HG02763 (cell line): ENCODE measurements around the gene LACRT.
"Not testable (repeated sequence)": the region's sequence is repeated elsewhere in the genome, so short reads cannot be mapped to it uniquely, and the experiment has no call there.

ENCODE experiments used
- ATAC-seq: cut with Tn5 transposase; IDR thresholded peaks from one replicate; pipeline ENCODE4 v1.9.1; 2021; ENCODE audit warnings: mild to moderate bottlenecking, moderate library complexity; ENCODE audit not compliant: unreplicated experiment

Gene LACRT, protein sequence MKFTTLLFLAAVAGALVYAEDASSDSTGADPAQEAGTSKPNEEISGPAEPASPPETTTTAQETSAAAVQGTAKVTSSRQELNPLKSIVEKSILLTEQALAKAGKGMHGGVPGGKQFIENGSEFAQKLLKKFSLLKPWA

GRCh38 chr12:54634795-54635194 is at the start of gene LACRT:
Gene LACRT (minus strand): TSS chr12:54634895. CDS start chr12:54634841, 54 bp downstream.
- no peak for ATAC-seq

DNA sequence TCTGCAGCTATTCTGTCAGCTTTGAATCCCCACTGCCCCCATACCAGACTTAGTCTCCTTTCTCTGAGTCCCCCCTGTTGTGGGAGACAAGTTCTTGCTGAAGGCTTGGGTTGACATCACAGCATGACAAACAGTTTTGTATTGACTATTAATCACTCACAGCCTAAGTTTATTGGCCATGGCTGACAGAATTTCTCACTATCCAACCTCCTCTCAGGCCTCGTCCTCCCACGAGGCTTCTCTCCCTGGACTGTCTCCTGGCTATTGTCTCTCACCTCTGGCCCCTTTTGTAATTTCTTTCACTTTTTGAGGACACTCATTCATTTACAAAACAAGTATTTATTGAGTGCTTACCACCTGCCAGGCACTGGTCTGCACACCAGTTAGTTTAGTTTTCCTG is 48.7 kb upstream of the LACRT start:
- no peak for ATAC-seq

DNA sequence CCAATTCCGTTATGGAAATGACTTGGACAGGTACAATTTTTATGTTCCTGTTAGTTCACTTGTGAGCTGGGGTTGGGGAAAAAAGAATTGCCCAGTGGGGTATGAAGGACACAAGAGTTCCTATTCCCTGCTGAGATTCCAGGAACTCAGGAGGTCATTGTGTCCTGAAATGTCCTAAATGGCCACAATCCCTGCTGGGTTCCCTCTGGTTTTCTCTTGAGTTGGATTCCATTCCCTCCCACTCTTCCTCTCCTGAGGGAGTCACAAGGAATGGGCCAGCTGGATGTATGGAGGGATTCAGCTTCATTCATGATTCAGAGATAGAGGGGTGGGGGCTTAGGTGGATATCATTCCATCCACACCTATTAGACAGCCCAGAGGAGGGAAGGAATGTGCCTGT is 48.0 kb upstream of the LACRT start:
- ATAC-seq: no peak

- ATAC-seq: no peak
These were observed 45.7 kb upstream of the LACRT start for GRCh38 chr12:54680374-54680773.

DNA sequence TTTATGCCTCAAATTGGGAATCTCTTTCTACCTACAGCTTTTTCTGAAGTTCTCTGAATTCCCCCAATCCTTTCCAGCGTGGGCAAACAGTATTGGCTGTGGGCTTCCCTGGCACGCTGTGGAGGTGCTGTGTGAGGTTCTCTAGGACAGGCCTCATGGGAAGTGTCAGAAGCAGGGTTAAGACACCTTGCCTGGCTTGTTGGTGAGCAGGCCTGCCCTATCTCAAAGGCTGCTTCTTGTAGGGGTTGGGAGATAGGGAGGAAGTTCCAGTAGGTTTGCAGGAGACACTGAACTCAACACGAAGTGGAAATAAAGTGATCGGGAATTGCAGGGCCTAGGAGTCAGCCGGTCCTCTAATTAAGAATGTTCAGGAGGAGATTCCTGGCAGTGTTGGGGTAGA is 43.4 kb upstream of the LACRT start:
- no peak for ATAC-seq

- ATAC-seq: no peak
These were observed 33.2 kb upstream of the LACRT start for GRCh38 chr12:54667945-54668344.

- no peak for ATAC-seq
These were observed 31.3 kb upstream of the LACRT start for GRCh38 chr12:54666008-54666407.

DNA sequence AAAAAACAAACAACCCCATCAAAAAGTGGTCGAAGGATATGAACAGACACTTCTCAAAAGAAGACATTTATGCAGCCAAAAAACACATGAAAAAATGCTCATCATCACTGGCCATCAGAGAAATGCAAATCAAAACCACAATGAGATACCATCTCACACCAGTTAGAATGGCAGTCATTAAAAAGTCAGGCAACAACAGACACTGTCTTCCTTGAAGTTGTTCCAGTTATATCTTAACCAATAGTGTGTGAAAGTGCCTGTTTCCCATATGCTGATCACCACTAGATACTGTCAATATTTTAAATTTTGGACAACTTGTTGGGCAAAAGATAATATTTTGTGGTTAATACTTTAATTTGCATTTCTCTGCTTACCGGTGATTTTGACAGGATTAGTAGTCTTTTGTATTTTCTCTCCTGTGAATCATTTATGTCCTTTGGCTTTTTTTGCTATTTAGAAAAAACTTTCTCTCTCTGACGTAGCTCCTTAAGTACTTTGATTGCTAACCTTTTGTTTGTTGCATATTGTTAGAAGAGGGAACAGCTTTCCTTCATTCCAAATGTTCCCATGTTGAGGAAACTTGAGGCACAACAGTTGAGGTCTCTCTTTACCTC is 30.4 kb upstream of the LACRT start:
- ATAC-seq: not testable (repeated sequence)

DNA sequence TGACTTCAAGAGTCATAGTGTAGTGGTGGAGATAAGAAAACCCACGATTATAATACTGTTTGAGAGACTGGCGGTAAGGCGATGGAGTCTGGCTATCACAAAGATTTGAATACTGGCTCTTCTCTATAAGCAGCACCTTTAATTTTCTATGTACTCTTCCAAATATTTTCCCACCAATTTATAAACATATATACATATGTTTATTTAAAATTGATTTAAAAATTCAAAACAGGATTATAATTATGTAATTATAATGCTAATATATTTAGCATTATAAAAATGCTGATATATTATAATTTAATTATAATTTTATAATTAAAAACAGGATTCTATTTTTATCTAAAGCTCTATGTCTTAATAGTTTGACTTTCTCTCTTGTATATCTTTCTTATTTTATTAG is 28.9 kb upstream of the LACRT start:
- no peak for ATAC-seq

GRCh38 chr12:54662026-54662425 is 27.3 kb upstream of the LACRT start:
- ATAC-seq: no peak

DNA sequence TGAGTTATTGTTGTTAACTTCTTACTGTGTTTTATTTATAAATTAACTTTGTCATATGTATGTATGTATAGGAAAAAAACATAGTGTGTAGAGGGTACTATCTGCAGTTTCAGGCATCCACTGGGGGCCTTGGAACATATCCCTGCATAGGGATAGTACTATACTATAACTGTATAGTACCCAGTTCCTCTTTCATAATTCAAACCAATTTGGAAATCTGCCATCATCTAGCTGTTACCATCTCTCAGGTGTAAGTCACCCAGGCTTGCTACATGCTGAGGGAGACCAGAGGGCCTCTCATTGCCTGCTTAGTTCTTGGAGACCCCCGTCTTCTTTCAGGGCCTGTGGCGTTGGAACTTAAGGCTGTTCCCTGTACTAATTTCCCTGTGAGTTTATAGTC is 26.4 kb upstream of the LACRT start:
- no peak for ATAC-seq

- no peak for ATAC-seq
These were observed 25.7 kb upstream of the LACRT start for GRCh38 chr12:54660320-54660962.

DNA sequence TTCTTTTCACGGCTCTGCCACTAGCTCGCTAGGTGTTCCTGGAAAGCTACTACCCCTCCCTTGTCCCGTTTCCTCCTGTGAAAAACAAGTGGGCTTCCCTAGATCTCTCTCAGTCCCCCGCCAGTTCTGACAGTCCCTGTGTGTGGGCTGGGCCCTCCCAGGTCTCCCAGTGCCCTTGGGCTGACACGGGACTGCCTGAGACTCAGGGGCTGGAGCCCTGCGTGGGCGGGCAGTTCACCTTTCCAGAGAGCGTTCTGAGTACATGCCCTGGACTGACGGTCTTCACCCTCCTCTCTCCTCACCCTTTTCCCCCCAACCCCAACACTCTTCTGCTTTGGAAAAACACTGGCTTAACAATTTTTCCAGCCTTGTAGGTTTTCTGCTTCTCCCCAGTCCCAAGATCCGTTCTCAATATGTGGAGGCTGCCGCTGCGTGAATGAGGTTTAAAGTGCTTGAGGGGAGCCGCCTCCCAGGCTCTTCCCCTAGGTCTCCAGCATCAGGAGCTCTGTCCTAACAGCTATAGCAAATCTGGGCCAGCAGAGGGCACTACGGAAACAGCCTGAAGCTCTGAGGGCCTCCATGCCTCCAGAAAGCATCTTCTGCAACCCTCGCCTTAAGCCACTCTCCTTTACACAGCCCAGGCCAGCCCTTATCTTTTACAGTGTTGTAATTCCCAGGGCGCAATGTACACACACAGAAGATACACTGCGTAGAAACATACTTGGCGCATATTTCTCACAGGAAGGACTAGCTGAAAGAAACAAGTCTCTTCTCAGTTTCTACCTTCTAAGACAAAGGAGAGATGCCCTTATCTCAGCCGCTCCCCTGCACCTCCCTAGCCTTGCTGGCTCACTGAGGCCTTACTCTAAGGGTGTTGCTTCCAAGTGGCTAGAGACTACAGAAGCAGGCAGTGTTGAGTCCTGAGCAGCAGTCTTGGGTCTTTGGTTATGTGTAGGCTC is 23.9 kb upstream of the LACRT start:
- ATAC-seq: peak; percentile 59

- ATAC-seq: no peak
These were observed 22.5 kb upstream of the LACRT start for GRCh38 chr12:54657105-54657607.

- ATAC-seq: no peak
These were observed 20.2 kb upstream of the LACRT start for GRCh38 chr12:54654926-54655325.

GRCh38 chr12:54653025-54653424 is 18.3 kb upstream of the LACRT start:
- ATAC-seq: no peak

DNA sequence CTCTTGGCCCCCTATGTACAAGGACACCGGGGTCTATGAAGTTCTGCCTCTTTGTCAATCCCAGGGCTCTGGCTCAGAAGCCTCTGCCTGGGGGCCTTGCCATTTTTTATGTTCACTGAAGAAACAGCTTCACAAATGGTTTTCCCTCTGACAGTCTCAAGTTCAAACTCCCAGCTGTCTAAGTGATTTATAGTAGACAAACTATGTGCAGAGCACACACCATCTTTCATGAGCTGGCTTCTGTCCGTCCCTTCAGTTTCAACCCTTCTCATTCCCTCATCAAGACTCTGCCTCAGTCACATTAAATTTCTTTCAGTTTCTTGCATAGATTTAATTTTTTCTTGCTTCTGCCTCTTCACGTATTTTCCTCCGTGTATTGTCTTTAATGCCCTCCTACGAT is 16.2 kb upstream of the LACRT start:
- ATAC-seq: no peak

- ATAC-seq: no peak
These were observed 15.7 kb upstream of the LACRT start for GRCh38 chr12:54650409-54650808.

DNA sequence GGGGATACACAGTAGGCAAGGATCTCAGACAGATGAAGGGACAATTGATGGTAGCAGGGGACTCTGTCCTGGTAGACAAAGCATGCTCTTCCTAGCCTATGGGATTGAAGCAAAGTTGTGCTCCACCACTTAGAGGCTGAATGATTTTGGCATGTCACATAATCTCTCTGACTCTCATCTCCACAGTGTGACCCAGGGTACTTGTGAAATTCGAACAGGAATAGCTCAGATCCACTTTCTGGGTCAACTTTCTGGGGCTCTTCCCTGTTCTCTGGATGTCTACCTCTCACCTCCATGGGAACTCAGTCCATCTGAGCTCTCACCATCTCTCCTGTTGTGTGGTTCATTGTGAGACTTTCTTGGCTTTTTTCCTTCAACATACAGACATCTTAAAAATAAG is 15.1 kb upstream of the LACRT start:
- ATAC-seq: no peak

DNA sequence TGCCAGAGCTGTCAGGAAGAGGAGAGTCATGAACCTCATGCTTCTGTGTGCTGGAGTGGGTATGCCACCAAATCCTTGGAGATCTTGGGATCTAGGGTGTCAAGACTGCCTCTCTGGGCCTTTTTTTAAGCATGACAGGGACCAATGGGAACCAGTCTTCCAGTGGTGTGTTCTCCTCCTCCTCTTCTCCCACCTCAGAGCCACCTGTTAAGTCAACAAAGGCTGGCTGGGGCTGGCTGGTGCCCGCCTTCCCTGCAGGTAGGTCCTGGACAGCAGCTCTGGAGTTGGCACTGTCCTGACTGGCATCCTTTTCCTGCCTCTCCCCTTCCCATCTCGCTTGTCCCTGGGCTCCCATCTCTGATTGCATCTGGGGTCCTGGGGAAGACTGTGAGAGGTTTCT is 13.6 kb upstream of the LACRT start, which contains the start of gene DCD:
TSS of gene DCD (minus strand) at position 101 of the 400 bp plus-strand sequence. CDS start at position 39, 62 bp downstream.
- ATAC-seq: no peak

DNA sequence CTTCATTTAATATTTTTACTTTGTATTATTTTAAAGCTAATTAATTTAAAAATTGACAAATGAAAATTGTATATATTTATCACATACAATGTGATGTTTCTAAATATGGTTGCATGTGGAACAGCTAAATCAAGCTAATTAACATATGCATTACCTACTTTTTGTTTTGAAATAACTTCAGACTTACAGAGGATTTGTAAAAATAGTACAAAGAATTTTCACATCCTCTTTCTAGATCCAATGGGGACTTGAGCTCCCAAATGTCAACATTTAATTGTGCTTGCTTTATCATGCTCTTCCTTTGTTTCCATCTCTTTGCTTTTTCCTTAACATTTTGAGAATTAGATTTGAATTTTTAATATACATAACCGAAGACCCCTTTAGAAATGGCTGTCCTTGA is 6.9 kb upstream of the LACRT start:
- ATAC-seq: no peak
